Left renal cortex interstitium (tissue), 4 donors: ENCODE measurements around the gene PEPD. TPM values are rescaled to one million over a fixed set of nuclear protein-coding genes. Genes with fewer than 3 reads are reported as not detected.

Experiments
- DNase-seq, 4 donors: peaks; one replicate each; pipeline ENCODE4 v3.0.0-alpha.2; 2013; ENCODE audit warnings: low read depth in 4 of 4, low spot score in 2 of 4, missing footprints in 1 of 4
- polyA plus RNA-seq, 4 donors: library from polyadenylated mRNA; unstranded; fragments of 120-200 nt; gene quantifications; one replicate each; pipeline ENCODE4 v1.2.1, GENCODE V29; 2013; ENCODE audit not compliant: insufficient read length in 4 of 4

Gene PEPD
- polyA plus RNA-seq, 4 donors, result 99.6 to 124 (median 108) TPM

DNA sequence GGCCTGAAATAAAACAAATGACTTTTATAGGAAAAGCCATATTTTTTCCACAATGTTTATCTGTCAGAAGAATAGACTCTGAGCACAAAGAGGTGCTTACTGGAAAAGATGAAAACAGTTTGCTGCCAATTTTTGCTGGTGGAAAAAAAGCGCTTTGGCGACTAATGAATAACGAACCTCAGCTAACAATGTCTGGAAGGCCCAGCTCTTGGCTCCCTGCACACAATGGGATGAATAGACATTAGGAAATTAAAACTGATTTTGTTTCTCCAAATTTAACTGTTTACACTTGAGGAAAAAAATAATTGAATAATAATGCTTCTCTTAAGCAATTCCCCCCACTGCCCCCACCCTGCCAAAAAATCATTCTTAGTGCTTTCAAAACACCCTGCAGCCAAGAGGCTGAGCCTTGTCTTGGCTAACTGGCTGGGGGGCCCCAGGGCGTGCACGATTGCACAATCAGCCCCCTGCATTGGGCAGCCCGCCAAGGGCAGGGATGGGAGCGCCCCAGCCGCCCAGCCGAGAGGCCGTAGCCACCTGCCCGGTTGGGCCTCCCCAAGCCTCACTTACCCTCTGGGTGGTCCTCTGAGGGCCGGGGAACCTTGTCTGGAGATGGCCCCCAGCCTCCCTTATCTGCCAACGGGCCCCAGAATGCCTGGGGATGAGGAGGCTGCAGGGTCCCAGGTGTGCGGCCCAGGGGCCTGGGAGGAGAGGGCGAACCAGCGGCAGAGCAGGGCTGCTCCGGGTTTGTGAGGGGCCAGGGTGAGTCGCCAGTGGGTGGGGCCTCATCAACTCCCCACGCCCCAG lies 131.3 kb downstream of the PEPD start:
- DNase-seq, result no peak

DNA sequence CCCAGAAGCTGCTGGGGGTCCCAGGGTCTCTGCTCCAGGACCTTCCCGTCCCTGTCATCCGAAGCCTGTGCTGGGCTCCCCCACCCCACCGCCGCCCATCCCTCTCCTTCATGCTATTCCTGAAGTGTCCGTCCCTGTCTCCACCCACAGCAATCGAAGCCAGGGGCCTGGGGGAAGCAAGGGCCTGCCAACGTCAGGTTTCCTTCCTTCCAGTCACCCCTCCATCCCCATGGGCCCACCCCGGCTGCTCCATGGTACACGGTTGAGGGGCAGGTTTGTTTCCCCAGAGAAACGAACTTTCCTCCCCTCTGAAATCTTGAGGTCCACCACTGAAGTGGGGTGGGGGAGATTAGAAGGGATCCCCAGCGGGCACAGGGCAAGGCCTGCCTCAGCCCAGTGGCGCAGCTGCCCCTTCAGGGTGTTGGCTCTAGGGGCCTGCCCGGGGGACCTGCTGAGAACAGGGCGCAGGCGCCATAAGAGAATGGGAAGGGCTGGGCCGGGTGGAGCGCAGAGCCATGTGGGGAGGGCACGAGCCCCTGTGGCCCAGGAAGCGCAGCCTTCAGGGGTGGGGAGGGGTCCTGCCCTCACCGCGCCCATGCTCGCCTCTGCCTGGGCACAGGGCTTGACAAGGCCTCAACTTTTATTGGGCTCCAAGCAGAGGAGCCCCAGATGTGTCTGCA lies 132.0 kb downstream of the PEPD start:
- no peak for DNase-seq

DNA sequence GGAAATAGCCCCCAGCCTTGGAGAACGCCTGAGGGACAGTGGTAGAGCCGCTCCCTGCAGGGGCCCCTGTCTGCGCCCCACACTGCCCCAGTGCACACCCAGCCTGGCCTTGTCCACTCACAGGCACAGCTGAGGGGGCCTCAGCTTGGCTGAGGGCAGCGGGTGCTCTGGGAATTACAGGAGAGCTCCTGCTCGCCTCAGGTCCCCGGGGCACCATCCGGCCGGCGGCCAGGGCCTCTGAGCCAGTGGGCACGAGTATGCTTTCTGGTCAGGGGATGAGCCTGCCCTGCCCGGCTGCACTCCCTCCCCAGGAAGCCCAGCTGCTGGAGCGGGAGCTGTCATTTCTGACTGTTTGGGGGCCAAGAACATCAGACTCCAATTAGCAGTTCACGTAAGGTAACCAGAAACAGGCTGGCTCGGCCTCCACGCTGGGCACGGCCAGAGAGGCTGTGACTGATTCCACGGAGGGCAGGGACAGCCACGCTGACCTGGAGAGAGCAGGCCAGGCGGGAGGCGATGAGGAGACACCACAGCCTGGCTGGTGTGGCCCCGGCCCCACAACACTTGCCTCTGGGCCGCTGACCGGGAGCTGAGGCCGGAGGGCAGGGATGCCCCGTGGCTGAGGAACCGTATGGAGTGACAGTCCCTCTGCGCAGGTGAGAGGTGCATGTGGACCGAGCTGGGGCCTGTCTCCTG lies 132.7 kb downstream of the PEPD start:
- no peak for DNase-seq

DNA sequence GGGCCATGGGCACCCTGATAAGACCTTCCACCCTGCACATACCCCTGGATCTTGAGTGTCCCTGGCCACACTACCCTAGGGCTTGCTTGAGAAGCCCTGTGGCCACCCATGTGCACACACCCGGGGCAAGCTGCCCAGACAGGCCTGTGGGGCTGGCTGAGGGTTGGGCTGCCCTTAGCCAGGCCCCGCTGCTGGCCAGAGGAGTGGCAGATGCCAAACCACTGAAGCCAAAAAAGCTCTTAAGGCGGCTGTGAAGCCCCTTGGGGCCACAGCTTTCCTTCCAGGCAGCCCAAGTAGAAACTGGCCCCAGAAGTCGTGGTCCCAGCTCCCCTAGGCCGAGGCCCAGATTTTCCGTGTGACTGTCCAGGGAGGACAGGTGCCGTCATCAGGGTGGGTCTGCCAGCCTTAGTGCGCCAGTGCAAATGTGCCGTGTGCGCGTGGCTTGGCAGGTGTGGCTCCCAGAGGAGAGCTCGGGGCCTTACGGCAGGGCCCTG lies 133.3 kb downstream of the PEPD start:
- DNase-seq, result no peak

DNA sequence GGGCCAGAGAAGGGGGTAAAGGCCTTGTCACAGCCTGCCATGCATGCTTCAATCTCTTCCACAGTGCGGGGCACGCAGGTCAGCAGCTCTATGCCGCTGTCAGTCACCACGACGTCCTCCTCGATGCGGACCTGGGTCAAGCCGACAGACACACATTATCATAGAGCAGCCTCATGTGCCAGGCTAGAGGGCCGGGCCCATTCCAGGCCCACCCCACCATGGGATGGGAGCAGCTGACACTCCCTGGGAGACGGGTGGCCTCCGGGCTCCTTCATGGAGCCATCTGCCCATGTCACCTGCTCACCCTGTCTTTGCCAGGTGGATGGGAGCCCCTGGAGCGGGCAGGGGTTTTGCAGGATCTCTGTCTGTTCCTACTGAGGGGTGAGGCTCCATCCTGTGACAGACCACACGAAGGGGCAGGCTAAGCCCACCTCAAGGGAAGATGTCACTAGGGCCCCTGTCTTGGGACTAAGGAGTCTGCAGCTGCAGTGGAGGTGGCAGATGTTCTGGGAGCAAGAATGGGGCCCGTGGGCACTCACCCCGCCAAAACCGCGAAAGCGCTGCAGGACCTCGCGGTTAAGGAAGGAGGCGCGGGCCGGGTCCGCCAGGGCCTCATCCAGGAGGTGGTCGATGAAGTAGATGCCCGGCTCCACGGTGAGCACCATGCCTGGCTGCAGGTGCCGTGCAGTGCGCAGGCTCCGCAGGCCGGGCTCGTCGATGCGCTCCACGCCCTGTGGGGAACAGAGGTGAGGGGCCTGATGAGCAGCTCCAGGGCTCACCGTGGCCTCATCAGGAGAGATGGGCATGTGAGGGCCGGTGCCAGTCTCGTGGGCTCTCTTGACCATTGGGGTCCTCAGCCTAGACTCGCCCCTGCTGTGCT lies 134.0 kb downstream of the PEPD start:
- no peak for DNase-seq

DNA sequence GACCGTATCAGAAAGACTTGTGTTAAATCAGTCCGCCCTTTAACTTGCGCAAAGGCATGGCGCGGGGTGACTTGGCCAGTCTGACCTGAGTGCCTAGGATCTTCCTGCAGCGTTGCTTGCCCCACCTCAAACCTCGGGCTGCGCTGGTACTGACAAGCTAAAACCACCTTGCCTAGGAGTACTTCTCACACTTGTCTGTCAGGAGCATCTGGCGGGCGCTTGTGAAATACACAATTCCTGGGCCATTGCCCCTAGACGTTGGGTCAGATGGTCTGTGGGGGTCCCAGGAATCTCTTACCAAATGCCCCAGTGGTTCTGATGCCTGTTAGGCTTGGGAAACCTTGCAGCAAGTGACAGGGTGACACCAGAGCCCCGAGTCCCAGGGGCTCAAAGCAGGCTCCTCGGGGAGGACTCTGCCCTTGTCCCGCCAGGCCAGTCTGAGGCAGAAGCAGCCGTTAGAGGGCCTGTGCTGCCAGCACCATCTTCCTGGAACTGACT lies 135.2 kb downstream of the PEPD start:
- DNase-seq, result no peak

DNA sequence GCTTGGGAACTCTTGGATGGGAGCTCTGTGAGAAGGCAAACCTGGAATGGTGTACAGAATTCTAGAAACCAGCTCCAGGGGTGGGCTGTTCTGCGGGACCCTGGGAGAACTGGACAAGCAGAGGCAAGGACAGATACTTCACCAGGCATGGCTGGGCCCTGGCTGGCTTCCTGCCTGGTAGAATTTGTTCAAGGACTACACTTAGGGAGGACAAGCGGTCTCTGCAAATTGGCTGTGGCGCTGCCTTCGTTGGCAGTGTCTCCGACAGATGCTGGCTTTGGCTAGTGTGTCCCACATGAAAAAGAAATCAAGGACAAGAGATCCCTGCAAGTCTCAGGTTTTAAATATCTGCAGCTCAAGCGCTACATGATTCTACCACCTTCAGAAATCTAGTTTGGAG lies 135.6 kb downstream of the PEPD start:
- DNase-seq, result no peak

DNA sequence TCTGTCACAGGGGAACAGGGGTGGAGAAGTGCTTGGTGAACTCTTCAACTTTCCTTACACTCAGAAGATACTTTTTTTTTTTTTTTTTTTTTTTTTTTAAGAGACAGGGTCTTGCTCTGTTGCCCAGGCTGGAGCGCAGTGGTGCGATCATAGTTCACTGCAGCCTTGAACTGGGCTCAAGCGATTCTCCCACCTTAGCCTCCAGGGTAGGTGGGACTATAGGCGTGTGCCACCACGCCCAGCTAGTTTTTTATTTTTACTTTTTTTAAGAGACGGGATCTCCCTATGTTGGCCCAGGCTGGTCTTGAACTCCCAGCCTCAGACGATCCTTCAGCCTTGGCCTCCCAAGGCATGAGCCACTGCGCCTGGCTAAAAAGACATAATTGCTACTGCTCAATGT lies 136.6 kb downstream of the PEPD start:
- no peak for DNase-seq

DNA sequence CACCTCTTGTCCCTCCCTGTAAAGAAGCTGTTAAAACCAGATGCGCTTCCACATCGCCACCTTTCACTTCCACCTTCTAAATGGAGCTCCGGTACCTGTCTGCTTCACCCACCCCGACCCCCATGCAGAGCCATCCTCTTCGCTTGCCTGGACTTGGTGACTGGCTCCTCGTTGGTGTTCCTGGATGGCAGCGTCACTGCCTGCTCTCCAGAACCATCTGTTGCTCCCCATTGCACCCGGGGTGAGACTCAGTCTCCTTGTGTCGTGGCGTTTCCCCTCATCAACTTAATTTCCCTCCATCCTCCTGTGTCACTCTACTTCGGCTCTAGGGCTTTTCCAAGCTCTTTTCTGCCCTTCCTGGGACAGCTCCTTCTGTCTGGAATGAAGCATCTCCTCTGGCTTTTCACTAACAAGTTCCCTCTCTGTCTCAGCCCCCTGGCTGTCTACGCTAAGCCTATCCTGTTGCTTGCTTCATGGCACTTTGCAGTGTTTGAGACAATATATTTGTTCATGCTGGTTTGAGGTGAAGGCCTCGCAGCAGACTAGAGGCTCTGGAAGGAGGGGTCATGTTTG lies 137.8 kb downstream of the PEPD start:
- no peak for DNase-seq

DNA sequence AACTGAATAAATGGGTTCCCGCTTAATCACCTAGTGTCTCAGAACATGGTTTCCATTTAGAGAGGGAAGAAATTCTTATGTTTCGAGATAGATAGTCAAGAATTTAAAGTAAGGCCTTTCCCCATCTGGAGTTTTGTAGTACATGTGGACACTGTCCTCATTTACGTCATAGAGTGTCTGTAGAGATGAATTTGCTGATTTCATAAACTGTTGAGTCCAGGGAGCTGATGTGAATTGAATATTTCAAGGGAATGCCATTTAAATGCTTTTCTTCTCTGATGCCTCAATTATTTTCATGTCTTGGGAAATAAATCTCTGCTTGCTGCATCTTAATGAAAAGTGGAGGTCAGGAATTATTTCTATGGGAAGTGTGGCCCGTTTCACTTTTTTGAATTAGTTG lies 138.6 kb downstream of the PEPD start:
- DNase-seq, result no peak

DNA sequence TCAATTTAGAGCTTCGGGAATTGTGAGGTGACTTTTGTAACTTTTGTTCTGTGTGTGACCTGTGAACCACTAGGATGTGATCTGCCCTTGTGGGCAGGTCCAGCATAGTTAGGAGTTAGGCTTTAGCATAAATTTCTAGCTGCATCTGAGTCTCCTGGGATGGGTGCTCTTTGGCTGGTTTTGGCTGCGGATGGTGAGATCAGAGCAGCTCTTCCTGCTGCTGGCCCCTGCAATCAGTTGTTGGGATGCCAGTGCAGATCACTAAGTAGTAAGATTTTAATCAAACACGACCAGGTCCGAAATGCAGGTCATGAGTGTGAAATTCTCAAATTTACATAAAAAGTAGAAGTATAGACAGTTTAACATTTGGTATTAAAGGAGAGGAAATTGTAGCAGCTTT lies 139.6 kb downstream of the PEPD start:
- DNase-seq, result no peak

DNA sequence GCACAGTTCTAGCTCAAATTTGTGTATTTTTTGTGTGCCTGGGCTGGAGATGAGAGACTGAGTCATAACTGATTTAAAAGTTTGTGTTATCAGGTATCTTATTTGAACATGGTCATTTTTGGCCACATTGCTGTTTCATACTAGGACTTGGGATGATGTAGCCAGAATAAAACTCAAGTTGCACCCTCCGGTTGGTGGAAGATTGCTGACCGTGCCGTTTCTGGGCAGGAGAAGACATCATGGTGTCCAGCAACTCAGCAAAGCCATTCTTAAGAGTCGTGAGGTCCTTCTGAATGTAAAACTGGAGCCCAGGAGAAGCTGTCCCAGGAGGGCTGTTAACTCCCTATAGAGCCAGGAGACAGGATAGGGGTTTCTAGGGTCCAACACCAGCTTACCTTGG lies 140.5 kb downstream of the PEPD start:
- no peak for DNase-seq

DNA sequence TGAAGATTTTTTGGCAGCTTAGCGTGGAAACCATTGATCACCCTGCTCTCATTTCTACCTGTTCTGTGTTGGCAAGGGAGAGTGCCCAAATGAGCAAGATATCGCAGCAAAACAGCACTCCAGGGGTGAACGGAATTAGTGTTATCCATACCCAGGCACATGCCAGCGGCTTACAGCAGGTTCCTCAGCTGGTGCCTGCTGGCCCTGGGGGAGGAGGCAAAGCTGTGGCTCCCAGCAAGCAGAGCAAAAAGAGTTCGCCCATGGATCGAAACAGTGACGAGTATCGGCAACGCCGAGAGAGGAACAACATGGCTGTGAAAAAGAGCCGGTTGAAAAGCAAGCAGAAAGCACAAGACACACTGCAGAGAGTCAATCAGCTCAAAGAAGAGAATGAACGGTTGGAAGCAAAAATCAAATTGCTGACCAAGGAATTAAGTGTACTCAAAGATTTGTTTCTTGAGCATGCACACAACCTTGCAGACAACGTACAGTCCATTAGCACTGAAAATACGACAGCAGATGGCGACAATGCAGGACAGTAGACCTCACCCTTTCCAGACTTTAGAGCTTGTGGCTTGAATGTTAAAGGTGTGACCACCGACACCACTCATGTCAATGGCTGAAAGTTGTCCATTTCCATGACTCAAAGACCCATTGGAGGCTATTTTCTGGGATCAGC lies 142.3 kb downstream of the PEPD start:
- no peak for DNase-seq

DNA sequence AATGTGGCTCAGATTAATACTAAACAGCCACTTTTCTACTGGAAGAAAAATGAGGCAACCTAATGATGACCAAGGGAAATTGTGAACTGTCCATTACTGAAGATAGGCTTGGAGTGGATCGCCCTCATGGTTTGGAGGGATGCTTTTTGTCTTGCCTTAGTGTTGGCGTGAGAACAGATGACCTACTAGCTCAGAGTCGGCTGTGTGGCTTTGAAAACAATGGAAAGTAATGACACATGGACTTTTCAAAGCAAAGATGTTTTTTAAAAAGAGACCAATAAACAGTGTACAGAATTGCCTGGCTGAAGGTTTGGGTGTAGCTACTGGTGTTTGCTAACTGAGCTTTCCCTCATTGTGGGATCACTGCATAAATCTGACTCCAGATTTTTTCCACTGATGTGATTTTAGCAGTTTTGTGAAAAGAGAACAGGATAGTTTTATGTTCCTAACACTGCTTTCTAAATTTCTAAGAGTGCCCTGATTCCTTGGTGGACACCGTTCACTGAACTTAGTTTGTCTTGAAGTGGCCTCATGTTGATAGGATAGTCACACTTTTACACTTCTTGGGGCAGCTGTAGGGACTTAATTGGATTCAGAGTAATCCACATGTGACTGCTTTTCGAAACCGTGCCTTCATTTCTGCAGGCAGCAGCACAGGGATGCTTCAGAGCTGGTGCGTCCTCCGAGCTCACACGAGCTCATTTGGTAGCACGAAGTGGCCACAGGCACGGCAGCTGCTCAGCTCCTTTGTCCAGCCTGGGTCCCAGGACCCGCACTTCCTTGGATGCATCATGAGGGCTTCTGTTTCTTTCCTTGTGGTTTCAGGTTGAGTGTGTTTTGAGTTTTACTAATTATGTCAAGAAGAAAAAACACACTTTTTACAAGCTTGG lies 143.8 kb downstream of the PEPD start:
- DNase-seq, result no peak

DNA sequence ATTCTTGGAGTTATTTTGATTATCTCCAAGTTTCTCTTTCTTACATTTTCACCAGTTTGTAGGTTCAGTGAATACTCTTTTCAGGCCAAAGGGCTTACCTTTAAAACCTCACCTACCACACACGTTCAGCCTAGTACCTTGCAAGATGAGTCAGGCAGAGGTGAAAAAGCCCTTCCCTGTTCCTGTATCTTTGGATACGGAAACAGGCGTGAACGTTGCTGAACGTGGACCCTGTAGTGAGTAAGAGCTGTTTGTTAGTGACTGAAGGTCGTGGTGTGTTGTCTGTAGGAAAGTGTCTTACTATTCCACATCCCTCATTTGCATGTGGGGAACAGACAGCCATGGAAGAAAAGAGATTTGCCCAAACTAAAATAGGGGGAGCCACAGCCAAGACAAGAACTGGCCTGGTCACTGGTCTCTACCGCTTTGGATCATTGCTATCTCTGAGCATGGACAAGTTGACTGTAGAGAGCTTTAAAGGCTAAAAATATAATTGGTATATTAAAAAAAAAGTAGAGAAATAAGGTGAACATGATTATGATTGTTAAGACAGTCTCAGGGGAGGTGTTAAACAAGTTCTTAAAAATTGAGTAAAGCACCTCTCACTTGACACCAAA lies 144.5 kb downstream of the PEPD start:
- DNase-seq, result no peak

DNA sequence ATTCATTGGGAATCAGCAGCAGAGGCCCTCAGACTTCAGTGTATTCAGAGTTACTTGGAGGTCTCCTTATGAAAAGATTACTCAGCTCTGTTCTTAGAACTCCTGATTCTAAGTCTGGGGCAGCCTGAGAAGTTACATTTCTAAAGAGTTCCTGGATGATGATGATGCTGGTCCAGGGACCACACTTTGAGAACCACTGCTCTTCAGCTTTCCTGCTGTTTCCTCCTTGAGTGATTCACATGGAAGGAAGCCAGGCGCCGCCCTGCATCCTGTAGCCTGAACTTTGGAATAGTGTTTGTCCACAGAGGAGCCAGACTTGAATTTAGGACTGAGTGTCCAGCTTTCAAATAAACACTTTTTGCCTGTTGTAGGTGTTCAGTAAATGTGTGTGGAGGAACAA lies 145.2 kb downstream of the PEPD start:
- DNase-seq, result no peak

DNA sequence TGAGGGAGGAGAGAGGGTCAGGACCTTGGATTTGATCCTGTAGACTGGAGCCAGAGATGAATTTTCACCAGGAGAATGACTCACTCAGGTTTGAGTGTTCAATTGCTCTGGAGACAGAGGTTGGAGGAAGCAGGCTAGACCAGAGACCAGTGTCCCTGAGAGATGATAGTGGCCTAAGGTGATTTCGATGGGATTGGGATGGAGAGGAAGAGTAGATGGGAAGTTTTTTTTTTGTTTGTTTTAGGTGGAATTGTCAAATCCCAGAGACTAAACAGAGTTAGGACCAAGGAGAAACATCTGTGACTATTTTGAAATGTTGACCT lies 145.8 kb downstream of the PEPD start:
- DNase-seq, result no peak

DNA sequence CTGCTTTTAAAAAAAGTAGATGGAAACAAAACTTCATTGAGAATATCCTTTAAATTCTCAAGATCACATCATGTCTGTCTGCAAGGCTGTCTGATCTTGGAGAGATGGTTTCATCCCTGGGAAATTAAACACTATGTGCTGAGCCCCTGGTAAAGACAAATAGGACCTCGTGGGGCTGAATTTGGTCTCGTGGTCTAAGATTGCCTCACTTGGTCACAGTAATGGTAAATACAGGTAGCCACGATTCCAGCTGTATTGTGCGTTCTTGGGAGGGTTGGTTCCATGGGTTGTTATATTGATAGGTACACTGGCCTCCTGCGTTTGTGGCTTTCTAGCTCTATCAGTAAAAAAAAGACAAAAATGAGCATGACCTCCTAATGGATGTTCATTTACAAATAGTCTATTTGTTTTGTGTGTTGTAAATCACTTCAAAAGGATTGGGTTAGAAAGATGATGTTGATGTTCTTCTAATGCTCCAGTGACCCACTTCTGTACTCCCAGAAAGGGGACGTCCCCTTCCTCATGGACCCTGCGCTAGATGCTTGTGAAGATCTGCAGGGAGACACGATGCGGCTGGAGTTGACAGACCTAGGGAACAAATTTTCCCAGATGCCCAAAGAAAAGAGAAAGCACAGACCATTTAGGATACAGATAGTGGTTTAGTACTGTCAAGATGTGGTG lies 146.3 kb downstream of the PEPD start:
- no peak for DNase-seq
